IPS-18c (cell line): ENCODE results near the gene CENPP.

ENCODE experiments used
- H3K4me3 ChIP-seq: 2 replicates; pipeline ENCODE4 v1.7.0; 2013; ENCODE audit warnings: low read depth, mild to moderate bottlenecking, low read length, moderate library complexity; ENCODE audit not compliant: insufficient read depth
- H3K9me3 ChIP-seq: one replicate; pipeline ENCODE4 v1.6.1; 2013; ENCODE audit warnings: mild to moderate bottlenecking, low read length, moderate library complexity; ENCODE audit not compliant: control insufficient read depth, insufficient read depth

Gene CENPP

DNA sequence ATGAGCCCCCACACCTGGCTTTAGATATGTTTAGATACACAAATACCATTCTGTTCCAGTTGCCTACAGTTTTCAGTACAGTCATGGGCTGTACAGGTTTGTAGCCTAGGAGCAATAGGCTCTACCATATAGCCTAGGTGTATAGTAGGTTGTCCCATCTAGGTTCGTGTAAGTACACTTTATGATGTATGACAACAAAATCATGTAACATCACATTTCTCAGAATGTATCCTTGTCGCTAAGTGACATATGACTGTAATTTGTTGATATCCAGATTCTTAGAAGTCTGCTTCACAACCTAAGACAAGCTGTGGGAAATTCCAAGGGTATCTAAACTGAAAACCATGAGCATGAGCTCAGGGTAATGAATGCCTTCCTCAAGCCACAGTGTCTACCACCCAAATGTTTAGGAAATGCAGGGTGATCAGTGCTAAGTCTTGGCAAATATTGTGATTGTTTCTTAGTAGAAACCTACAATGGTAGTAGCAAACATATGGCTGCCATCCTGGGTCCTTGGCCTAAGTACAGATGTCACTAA is 201.6 kb downstream of the CENPP start:
- Histone ChIP-seq H3K4me3 (no peak overlapping the region), H3K9me3 (no peaks in the 10 kb centered on the region)

- H3K9me3 ChIP-seq, result no peaks in the 10 kb centered on the region
Observed at GRCh38 chr9:92527832-92528521, 202.2 kb downstream of the CENPP start.

DNA sequence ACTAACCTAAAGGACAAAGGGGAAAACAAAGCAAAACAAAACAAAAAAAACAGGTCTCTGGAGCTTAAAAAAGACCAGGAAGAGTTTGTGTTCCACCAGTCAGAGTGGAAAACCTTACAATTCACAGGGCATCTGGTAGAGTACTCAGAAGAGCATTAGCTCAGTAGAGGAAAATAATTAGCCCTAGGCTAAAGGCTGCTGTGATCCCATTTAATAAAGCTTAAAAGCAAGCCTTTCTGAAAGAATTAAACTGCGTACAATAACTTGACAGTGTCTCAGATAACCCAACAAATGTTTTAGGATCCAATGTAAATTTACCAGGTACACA is 202.7 kb downstream of the CENPP start:
- Histone ChIP-seq H3K9me3 (no peaks in the 10 kb centered on the region), H3K4me3 (no peak overlapping the region)

More at GRCh38 chr9:92527832-92528521, 202.2 kb downstream of the CENPP start:
- no peak overlapping the region for H3K4me3 ChIP-seq

DNA sequence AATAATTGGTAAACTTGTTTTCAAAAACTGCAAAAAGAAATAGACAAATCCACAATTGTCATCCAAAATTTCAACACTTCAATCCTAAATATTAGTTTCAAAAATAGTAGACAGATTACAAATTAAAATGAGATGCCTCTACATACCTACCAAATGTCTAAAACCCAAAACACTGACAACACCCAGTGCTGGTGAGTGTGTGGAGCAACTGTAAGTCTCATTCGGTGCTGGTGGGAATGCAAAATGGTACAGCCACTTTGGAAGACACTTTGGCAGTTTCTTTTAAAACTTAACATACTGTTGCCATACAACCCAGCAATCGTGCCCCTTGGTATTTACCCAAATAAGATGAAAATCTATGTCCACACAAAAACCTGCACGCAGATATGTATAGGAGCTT is 203.4 kb downstream of the CENPP start:
- no peak overlapping the region for H3K4me3 ChIP-seq
- H3K9me3 ChIP-seq, result no peaks in the 10 kb centered on the region

GRCh38 chr9:92530893-92531292 is 205.1 kb downstream of the CENPP start:
- H3K4me3 ChIP-seq, result no peak overlapping the region
- H3K9me3 ChIP-seq, result no peaks in the 10 kb centered on the region

GRCh38 chr9:92534204-92534603 is 208.5 kb downstream of the CENPP start:
- Histone ChIP-seq H3K9me3 (no peaks in the 10 kb centered on the region), H3K4me3 (no peak overlapping the region)

- H3K4me3 ChIP-seq, result no peak overlapping the region
- no peaks in the 10 kb centered on the region for H3K9me3 ChIP-seq
Observed at GRCh38 chr9:92534674-92535073, 208.9 kb downstream of the CENPP start.

- no peak within 1 kb of the TSS for H3K4me3 ChIP-seq
- H3K9me3 ChIP-seq, result no peaks in the 10 kb centered on the region
Observed at GRCh38 chr9:92535940-92536850, 210.4 kb downstream of the CENPP start, which contains the start of gene ECM2. Gene ECM2 (minus strand): TSS chr9:92535990. CDS start chr9:92522866, 13,124 bp downstream.

DNA sequence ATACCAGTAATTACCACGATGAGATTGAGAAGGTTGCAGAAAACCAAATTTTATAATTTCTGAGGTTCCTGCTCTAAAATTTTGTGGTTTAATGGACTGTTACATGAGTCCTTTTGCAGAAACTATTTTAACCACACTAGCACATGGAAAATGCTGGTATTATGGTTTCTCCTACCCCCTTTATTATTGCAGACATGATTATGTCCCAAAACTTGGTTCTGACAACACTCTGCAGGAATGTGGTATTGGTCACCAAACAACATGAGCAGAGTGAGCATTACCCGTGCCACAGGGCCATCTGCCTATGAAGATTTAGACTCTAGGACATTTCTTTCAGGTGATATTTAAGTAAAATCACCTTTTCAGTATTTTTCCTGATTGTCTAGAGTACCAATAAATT is 212.8 kb downstream of the CENPP start:
- no peaks in the 10 kb centered on the region for H3K9me3 ChIP-seq
- H3K4me3 ChIP-seq, result no peak overlapping the region

- Histone ChIP-seq H3K9me3 (no peaks in the 10 kb centered on the region), H3K4me3 (no peak overlapping the region)
Observed at GRCh38 chr9:92543972-92544371, 218.2 kb downstream of the CENPP start.

- Histone ChIP-seq H3K9me3 (no peaks in the 10 kb centered on the region), H3K4me3 (no peak overlapping the region)
Observed at GRCh38 chr9:92545002-92545510, 219.3 kb downstream of the CENPP start.

GRCh38 chr9:92547356-92547755 is 221.6 kb downstream of the CENPP start:
- Histone ChIP-seq H3K4me3 (no peak overlapping the region), H3K9me3 (no peaks in the 10 kb centered on the region)

DNA sequence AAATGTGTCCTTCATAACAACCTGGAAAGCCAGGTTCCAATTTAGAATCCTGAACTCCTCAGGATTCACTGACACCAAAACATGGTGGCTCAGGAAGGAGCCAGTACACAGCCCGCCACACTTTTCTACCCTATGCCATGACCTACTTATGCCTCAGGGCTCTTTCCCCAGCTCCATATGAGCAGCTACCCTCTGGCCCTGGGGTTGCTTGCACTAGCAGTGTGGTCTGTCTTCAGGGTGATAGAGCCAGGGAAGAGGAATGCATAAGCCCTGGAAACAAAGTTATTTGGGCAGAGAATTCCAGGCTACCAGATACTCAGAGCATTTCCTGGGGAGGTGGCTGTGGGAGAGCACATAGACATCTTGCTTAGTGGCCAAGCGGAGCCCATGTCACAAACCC is 225.0 kb downstream of the CENPP start:
- no peak overlapping the region for H3K4me3 ChIP-seq
- H3K9me3 ChIP-seq, result no peaks in the 10 kb centered on the region

DNA sequence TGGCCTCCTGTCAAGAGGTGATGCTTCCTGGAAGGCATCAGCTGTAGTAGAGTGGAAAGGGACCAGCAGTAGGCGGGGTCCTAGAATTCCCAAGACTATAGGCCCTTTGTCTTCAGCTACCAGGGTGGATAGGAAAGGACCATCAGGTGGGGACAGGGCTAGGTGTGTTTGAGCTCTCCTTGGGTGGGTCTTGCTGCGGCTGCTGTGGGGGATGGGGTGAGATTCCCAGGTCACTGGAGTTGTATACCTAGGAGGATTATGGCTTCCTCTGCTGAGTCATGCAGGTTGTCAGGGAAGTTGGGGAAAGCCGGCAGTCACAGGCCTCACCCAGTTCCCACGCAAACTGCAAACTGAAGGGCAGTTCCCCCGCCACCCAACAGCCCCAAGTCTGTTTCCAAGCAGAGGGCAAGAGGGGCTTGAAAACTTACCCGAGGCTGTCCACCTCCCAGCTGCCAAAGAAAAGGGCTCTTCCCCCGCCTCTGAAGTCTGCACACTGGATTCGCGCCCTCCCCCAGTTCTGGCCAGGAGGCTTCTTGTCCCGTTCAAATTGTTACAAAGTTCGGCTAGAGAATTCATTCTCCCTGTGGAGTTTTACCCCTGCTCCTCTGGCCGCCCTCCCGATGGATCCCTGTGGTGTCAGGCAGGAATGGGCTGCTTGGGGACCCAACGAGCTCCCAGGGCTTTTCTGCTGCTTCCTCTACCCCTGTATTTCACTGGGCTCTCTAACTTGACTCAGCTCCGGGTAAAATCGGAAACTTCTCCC is 233.0 kb downstream of the CENPP start:
- no peak overlapping the region for H3K4me3 ChIP-seq
- no peaks in the 10 kb centered on the region for H3K9me3 ChIP-seq

DNA sequence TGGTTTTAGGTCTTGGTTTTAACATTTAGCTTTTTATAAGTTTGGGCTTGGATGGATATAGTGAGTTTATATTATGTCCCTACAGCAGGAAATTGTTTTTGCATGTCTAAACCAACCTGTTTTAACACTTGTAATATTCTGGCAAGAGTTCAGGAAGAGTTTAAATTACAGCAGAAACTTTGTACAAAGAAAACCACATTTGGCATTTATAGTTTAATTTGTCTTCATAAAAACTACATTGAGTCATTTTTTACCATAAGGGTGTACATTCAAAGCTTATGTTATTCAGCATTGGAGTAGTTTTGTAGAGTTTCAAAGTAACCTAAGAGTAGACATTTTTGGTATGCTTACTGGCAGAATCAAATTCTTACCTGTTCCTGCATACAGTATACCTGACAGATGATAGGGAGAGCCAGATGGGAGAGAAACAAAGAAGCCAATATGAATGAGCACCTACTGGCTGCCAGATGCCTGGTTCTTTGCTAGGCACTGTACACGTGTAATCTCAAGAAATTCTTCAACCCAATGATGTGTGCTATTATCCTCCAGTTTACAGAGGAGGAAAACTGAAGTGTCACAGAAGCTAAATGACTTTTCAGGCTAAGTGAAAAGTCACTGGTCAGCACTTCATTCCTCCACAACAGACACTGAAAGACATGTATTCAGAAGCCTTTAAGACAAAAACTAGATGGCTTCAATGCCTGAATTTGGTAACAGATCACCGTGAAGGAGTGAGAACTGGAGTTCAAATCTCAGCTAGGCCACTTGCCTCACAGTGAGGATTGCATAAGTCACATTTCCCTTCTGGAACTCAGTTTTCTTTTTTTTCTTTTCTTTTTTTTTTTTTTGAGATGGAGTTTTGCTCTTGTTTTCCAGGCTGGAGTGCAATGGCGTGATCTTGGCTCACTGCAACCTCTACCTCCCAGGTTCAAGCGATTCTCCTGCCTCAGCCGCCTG is 235.9 kb downstream of the CENPP start:
- H3K4me3 ChIP-seq, result no peak overlapping the region
- H3K9me3 ChIP-seq, result no peaks in the 10 kb centered on the region

- H3K9me3 ChIP-seq, result no peaks in the 10 kb centered on the region
- H3K4me3 ChIP-seq, result no peak overlapping the region
Observed at GRCh38 chr9:92562461-92562967, 236.8 kb downstream of the CENPP start.
